ENCODE measurements around the gene RFFL.

Gene RFFL

DNA sequence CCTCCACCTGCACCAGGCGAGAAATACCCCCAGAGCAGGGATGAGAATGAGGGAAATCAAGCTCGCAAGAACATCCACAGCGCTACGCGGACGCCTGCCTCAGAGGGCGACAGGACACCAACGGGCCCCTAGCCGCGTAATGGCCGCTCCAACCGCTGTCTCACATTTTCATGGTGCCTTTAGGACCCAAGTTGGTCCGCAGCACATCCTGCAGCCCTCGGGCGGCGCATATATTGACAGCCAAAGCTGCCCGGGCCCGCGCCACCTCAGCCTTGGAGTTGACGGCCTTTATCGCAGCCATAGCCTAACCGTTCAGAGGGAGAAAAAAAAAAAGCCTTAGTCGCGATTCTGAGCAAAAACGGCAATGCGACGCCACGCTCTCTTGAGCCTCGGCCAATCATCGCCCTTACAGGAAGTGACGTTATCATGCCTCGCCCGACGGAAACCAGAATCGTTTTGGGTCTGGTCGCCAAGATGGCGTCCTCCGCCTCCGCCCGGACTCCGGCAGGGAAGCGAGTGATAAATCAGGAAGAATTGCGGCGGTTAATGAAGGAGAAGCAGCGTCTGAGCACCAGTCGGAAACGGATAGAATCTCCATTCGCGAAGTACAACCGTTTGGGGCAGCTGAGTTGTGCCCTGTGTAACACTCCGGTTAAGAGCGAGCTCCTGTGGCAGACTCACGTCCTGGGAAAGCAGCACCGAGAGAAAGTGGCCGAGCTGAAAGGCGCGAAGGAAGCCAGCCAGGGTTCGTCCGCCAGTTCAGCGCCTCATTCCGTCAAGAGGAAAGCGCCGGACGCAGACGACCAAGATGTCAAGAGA lies 102.2 kb downstream of the RFFL start, which contains the start of the genes CCT6B and ZNF830:
Gene CCT6B (minus strand): TSS at position 368 of the 819 bp plus-strand sequence. CDS start 67 bp downstream, at position 301.
Gene ZNF830 (plus strand): TSS at position 448 of the 819 bp plus-strand sequence. CDS start 27 bp downstream, at position 475.
- DNase-seq: peak; percentile 93

DNA sequence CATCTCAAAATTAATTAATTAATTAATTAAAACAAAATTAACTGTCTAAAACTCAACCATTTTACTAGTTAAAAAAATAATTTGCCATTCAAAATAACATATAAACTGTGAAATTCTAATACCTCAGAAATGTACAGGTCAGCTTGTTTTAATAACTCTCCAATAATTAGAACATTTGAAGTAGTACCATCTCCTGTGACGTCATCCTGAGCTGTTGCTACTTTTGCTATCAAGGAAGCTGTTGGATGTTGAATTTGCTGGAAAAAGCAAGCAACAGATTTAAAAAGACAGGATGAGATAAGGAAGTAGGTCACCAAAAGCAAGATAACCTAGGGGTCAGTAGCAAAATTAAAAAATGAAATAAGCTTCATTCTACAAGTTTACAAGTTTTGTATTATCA lies 105.1 kb downstream of the RFFL start:
- no peak for DNase-seq

Data from CD4-positive, alpha-beta T cell treated with Interleukin-12 subunit alpha and Interleukin-12 subunit beta, for 1 hour (primary cell).